NCI-H187 treated with DMSO at 0.1 percent for 48 hours (cell line): ENCODE results near the gene RNF20.
"Not testable (repeated sequence)": the region's sequence is repeated elsewhere in the genome, so short reads cannot be mapped to it uniquely, and the experiment has no call there.

Source experiments
- DNase-seq: peaks from one replicate; lab custom pipeline; 2025; lab: John Stamatoyannopoulos, UW

Gene RNF20

DNA sequence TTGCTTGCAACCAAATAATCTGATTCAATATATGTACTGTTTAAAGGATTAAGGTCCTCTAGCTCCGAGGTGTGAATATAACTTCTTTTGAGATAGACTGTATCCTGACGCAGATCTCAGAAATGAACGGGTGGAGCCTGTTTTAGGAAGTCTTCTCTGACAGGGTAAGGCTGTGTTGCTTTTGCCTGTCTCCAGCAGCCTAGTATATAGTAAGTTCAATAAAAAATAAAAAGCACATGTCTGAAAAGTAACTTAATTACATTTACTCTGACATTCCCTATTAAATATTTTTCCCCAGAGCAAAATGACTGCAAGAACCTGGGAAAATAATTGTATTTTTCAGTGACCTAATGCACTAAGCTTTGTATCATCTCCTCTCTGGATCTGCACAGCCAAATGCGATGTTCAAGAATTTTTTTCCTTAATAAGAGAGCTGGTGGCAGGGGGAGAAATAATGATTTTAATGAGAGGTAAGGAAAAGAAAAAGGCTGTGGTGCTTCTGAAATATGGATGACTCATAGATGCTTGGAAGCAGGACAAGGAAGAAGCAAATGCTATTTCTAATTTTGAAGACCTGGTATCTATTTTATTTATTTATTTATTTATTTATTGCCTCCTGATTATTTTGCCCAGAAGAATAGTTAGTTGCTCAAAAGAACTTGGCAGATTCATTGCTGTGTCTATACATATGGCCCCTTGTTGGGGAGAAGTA lies 53.8 kb downstream of the RNF20 start:
- no peak for DNase-seq

DNA sequence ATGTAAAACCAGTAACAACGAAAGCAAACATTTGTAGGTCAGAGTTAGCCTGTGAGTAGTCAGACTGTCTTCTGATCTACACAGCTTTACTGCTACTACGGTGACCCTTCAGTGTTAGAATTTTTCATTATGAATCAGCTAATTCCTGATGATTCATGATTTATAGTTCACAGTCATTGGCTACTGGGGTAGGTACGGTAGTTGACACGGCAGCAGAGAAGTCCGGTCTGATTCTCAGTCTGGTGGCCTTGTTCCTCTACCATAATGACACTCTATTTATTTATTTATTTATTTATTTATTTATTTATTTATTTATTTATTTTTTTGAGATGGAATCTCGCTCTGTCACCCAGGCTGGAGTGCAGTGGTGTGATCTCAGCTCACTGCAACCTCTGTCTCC lies 56.4 kb downstream of the RNF20 start:
- not testable (repeated sequence) for DNase-seq

DNA sequence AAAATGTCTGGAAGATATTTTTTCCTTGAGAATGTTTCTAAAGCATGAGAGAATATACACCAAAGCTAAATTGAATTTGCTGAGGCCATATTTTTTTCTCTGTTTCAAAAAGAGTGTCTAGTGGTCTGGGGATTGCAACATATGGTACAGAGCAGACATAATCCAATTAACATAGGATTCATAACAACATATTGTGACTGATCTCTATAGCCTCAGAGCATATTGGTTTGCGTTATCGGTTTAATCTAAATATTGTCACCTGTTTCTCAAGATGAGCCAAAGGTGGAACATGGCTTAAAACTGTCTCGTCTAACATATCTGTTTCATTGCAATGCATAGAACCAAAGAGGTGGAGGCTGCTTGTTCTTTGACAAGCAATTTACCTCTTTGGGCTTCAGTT lies 57.2 kb downstream of the RNF20 start:
- no peak for DNase-seq

DNA sequence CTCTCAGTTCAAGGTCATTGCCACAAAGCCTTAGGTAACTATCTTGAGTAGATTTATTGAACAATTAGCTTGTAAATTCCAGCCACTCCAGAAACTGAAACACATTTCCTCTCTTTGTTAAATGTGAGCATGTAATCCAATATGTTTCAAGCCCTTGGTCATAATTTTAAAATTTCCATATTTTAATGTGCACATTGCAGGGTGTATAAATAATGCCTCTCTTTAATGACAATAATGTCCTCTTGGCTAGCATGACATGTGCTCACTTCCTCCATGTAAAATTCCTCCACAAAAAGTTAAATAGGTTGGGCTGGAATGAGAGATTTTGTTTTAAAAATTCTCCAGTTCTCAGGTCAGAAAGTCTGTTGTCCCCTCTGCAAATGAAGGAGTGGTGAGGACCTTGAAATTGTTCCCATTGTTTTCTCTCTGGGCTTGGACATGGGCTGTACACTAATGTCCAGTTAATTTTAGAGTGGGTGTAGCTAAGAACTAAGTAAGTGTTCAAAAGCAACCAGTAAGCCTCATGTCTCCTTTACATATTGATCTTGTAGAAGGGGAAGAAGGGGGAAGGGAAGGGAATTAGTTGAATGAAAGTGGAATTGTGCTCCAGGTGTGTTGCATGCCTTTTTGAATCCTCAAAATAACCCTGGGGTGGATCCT lies 58.3 kb downstream of the RNF20 start:
- no peak for DNase-seq

DNA sequence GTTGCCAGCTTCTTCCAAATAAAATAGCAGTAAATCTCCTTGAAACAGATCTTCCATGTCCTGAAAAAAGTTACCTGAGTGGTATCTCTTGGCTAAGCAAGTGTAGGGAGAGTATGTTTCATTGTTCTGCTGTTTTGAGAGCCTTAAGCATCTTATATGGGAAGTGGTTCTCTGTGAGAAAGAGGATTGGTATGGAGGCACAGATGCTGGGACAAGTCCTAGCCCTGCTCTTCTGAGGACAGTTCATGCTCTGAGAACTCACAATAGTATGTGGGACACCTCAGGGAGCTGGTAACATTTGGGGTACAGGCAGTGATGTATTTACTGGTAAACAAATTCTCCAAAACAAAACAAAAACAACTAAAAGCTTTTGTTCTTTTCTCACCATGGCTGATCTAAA lies 59.1 kb downstream of the RNF20 start:
- no peak for DNase-seq

DNA sequence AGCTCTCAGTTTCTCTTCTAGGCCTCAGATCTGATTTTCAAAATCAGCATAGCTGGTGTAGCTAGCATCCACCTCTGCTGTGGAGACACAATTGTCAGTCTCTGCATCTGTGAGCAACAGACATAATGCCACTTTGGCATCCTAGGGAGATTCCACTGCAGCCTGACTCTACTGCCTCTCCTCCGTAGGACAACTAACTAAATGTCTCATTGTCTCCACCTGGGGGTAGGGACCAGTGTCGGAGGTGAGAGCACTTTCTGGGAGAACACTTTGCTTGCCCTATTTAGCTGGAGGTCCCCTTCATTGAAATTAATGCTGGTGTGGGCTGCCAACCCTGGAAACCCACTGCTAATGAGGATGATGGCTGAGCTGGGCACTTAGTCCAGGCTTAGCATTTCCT lies 59.7 kb downstream of the RNF20 start:
- no peak for DNase-seq

DNA sequence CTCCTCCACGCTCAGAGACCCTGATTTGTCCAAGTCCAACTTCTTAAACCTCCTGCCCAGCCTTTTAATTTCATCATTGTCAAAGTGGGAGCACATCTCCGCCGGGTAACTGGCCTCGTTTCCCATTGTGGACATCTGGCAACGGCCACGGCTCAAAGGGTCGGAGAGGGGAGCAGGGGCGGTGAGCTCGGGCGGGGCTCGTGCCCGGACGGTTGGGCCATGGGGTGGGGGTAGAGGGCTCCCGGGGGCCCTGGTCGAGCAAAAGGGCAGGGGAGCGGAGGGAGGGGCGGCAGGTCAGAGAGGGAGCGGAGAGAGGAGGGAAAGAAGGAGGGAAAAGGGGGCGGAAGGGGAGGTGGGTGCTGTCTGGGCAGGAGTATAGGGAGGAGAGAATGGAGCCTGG lies 61.1 kb downstream of the RNF20 start, which contains the start of gene PPP3R2:
Gene PPP3R2 (minus strand): TSS at position 174 of the 400 bp plus-strand sequence. CDS start 48 bp downstream, at position 126.
- DNase-seq = no peak

DNA sequence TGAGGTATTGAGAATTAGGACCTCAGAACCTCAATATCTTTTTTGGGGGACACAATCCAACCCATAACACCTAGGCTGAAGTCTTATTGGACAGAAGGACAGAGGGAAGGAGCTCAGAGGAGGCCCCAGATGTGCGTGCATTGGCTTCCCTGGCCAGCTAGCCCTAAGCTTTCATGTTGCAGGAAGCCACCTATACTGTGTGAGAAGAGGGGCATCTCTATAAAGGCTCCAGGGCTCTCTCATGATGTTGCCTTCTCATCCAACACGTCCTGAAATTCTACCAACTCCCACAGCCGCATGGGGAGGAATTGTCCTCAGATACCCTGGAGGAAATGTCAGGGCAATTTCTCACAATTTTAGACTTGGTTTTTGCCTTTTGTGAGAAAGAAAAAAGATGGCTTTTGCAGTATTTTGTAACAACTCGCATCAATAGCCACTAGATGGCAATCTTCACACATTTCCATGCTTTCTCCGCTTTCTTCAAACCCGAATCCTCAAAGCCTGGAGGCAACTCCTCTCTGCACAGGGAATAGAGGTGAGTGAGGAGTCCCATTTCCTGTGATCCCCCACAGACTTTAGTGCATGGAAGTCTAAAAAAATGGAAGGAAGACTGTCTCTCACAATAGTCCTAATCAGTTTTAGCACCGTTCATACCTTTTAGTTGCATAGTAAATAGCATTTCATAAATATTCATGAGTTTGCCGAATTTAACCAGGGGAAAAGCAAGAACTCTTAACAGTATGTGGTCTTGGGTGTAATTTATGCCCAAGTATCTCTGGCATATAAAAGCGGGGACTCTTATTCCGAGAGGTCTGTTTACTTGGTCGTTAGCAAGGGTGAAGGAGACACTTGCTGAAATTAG lies 68.5 kb downstream of the RNF20 start:
- no peak for DNase-seq

DNA sequence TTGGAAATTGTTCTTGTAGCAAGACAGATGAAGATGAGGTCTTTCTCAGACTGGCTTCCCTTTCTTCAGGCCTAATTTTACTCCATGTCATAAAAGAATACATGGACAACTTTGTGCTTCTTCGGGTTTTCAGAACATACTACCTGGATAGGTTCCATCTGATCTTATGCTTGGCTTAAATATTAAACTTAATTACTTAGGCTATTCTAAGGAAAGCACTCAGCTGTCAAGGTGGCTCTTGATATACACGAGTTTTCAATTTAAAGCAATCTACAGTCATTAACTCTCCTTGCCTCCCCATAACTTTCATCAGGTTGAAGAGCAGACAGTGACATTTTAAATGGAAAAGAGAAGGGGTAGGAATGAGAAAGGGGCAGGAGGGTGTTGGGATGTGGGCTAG lies 70.6 kb downstream of the RNF20 start:
- no peak for DNase-seq

DNA sequence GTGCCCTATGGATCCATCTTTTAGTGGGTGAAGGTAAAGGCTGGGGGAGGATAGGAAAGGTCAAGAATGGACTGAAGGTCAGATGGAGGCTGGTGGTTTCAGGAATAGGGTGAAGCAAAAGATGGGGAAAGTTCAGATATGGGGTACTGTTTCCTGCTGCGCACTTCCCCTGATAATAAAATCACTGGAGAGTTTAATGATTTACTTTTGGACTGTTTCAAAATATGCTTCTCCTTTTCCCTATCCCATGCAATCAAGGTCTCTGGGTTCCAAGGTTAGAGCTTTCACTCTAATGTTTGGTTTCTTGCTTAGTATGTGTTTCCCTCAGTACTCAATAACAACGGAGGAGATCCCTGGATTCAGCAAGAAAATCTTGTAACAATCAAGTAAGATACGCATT lies 71.9 kb downstream of the RNF20 start:
- no peak for DNase-seq
